ENCODE results near the gene PCBP3.

Gene PCBP3

DNA sequence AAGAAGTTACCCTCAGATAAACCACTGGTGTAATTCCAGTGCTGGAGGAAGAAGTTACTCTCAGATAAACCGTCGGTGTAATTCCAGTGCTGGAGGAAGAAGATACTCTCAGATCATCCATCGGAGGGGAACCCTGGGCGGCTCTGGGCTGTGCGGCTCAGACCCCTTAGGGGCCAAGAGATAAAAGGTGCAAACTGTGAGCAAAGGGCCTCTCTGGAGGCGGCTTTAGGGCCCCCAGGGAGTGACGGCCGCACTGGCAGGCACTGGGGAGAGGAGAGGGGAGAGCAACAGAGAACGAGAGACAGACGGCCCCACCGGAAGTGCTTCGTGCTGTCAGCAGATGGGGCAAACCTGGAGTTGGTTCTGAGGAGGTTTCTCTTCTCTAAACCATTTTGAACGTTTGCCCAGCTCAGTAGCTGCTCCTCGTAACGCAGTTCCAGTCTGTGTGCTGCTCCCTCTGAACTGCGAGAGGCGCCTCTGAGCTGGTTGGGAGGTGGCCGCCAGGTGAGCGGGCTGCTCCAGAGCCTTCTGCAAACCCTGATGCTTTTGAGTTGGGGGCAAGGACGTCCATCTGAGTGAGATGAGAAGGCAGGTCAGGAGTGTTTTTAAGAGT, 275.4 kb downstream of the PCBP3 start:
- no peak for DNase-seq

DNA sequence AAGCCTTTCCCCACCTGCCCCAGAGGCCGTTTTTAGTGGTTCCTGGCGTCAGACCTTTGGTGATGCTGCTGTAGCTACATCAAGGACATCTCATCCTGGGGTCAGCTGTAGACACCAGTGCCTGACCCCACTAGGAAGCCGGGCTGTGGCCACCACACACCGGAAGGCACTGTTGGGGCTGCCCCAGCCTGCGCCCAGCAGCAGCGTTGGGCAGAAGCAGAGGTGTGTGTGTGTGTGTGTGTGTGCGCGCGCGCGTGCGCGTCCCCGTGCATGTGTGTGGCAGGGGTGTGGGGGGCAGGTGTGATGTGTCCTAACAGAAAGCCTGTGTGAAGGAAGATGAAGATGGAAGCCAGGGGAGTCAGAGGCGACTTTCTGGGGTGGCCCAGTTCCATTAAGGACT, 276.1 kb downstream of the PCBP3 start:
- no peak for DNase-seq

DNA sequence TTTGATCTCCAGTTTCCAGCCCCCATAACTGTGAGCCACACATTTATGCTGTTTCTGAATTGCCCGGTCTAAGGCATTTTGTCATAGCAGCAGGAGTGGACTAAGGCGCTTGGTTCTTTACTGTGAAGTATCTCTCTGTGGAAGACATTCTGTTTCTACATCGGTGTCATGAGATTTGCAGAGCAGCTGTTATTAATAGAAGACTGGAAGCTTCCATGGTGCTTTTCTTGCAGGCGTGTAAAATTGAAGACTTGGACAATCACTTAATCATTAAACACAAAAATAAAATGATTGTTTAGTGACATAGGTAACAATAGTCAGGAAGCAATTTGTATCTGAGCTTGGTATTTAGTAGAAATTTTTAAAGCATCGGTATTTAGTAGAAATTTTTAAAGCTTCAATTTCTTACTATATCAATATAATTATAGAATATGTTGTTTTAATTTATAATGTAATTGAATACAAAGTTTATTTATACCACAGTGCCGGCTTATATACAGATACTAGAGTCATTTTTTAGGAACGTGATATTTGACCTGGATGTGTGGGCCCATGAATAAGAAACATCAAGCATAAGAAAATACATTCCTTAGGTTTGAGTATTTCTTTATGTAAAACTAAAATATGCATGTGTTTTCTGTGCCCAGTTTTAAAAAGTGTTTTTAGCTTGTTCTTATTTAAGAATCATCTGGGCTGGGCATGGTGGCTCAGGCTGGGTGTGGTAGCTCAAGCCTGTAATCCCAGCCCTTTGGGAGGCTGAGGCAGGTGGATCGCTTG, 277.5 kb downstream of the PCBP3 start:
- DNase-seq: no peak

DNA sequence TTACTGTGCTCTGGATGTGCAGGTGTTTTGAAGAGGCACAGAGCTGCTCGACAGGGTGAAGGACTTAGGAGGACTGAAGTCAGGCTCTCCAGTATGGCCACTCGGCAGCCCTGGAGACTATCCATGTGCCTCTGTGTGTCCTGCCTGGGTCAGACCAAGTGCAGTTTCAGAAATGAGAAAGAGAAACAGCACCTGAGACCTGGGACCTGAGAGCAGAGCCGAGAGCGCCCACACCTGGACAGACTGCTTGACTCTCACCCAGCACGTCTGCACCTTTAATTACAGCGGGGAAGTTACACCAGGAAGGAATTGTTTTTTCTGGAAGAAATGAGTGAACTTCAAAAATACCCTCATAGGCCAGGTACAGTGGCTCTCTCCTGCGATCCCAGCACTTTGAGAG, 278.4 kb downstream of the PCBP3 start:
- DNase-seq: no peak

DNA sequence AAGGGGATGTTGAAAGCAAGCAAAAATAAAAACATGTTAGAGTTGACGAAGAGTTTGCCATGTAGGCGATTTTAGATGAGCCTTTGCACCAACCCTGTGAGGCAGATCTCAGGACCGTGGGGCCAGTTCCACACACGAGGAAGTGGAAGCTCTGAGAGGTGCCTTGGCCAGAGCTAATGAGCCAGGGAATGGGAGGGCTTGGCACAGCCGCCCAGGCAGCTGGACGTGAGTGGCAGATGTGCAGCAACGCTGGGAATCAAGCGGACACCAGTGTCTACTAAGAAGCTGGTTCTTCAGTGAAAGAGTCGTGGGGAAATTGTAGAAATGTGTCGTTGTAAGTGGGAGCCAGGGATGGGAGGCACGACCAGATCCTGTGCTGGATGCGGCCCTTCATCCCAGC, 279.1 kb downstream of the PCBP3 start:
- DNase-seq: no peak

DNA sequence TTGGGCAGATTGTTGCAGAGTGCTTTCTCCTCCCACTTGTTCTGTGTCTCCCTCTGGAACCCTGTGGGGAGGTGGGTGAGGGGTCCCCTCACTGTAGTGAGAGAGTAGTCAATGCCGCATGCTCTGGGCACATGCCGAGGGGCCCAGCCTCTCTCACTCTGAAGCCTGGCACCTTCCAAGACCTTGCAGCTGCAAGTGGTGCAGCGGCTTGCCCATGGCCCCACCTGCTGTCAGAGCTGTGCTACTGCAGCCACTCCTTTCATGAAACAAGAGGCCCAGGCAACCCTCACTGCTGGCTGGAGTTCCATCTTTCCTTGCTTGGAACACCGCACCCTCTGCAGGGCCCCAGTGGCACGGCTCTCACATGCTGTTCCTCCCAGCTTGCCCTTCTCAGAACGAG, 279.6 kb downstream of the PCBP3 start:
- DNase-seq: peak; percentile 23

DNA sequence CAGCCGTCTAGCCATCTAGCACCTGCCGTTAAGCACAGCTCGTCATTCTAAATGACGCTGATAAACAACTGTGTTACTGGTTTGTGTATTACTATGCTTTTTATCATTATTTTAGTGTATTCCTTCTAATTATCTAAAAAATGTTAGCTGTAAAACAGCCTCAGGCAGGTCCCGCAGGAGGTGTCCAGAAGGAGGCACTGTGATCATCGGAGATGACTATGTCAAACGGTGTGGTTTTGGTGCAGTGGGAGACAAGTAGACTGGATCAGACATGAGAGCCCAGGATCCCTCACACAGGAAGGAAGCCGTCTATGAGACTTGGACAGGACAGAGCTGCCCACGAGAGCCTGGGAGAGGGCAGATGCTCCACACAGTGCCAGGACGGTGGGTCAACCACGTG, 282.8 kb downstream of the PCBP3 start:
- DNase-seq: no peak

DNA sequence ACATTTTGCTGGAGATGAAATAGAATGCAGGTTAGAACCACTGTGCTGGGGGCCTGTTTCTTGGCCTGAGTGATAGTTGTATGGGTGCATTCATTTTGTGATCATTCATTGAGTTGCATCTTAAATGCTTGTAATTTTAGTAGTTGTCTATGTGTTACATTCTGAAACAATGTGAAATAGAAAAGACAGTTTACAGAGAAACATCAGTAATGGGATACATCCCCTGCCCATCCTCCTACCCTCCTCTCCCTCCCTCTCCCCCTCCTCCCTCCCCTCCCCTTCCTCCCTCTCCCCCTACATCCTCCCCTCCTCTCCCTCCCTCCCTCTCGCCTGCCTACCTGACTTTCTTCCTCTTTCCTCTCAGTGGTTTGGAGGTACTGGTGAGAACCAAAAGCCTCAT, 283.5 kb downstream of the PCBP3 start:
- no peak for DNase-seq

DNA sequence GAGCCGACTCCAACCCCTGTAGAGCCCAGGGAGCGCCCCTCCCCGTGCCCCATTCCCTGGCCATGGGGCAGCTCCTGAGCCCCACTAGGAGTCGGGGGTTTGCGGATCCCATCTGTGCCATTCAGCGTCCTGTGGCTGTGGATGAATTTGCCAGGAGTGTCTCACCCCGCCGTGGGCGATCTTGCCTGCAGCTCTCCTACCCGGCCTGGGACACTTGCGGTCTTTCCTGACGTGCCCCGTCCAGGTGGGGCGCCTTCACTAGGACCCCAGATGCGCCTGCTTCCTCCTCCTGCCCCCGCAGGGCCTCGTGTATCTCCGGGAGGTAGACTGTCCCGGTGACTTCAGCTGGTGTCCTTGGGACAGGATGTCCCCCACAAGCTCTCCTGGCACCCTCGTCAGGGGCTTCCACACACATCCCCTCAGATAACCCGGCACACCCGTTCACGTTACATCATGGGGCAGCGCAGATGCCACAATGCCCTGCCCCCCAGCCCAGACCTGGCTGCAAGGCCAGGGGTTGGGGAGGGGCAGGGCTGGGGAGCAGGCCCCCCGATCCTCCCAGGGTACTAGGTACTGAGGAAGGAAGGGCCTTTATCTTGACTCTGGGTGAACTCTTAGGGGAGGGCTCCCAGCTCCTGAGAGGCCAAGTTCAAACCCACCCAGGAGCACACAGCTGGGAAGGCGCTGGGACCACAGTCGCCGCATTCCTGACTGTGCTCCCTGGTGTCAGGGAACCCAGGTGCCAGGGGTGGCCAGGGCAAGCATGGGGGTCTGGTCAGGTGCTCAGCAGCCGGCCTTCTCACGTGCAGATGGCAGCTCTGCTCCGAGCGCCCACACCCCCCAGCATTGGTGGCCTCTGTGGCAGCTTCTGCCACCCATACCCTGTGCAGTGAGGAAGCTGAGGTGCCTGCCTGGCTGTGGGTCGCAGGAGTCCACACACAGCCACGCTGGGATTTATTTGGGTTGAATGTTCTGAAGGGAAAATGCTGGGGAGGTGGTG, 284.6 kb downstream of the PCBP3 start:
- DNase-seq: no peak

DNA sequence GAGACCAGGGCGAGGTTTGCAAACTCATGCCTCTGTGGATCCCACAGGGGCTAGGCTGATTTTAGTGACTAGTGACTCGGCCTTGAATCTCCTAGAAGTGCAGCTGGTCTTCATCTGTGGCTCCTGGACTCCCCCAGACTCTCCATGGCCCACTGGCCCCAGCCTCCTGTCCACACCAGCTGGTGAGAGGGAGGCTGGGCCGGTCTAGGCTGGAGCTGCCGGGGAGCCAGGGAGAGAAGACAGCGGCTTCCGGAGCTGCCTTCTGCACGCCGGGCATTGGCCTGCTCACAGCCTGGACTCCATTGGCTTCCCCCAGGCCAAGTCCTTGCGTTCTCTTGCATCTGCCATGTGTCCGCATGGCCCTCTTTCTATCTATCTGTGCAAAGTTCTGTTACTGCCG, 285.9 kb downstream of the PCBP3 start:
- DNase-seq: no peak

DNA sequence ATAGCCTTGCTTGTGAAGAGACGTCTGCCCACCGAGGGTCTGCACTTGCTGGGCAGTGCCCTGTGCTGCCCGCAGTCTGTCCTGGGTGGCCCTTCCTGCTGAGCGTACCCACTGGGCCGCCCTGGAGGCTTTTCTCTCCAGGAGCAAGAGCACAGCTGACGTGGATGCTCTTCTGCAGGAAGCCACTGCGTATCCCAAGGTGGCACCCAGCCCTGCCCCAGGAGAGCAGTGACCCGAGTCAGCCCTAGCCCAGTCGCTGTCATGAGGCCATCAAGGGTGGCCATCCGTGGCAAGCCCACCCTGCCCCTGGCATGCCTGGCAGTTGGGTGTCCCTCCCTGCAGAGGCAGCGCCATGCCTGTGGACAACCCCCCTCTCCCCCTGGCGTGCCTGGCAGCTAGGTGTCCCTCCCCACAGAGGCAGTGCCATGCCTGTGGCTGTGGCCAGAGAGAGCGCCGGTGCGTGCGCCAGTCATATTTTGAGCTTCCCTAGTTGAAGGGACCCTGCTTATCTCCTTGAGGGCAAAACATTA, 286.8 kb downstream of the PCBP3 start:
- DNase-seq: no peak

DNA sequence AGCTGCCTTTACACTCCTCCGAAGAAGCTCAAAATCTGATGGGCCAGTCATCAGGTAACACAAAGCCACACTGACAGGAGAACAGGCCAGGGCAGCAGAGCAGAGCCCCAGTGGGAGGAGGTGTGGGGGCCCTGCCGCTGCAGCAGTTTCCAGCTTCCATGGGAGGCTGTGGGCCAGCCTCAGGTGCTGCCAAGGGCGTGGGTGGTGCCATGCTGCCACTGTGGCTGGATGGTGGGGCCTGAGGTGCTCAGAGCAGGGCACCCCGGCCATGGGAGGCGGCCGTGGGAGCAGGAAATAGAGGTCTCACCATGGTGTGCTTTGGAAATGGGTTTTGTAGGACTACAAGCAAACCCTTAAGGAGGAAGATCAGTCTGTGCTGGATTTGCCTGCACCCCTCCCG, 287.3 kb downstream of the PCBP3 start:
- DNase-seq: no peak

DNA sequence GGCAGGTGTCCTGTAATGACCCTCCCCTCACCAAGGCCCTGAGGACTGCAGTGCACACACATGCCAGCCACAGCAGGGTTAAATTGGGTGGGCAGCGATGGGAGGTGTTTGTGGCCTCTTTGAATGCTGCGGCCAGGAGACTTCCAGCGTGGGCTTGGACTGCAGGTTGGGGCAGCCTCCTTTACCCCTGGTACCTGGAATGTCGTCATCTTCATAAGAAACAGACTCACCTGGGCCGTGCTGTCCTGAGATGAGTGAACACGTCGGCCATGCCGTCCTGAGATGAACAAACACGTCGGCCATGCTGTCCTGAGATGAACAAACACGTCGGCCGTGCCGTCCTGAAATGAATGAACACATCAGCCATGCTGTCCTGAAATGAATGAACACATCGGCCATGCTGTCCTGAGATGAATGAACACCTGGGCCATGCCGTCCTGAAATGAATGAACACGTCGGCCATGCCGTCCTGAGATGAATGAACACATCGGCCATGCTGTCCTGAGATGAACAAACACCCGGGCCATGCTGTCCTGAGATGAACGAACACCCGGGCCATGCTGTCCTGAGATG, 288.0 kb downstream of the PCBP3 start:
- DNase-seq: peak; percentile 38

DNA sequence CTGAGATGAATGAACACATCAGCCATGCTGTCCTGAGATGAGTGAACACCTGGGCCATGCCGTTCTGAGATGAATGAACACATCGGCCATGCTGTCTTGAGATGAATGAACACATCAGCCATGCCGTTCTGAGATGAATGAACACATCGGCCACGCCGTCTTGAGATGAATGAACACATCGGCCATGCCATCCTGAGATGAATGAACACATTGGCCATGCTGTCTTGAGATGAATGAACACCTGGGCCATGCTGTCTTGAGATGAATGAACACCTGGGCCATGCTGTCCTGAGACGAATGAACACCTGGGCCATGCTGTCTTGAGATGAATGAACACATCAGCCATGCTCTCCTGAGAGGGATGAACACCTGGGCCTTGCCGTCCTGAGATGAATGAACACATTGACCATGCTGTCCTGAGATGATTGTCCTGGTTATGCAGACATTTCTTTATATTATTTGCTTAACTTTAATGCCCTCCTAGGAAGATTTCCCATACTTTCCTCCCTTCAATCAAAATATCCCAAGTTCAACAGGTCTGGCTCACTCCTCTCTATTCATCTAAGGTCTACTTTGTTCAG, 289.5 kb downstream of the PCBP3 start:
- peak; percentile 50 for DNase-seq

DNA sequence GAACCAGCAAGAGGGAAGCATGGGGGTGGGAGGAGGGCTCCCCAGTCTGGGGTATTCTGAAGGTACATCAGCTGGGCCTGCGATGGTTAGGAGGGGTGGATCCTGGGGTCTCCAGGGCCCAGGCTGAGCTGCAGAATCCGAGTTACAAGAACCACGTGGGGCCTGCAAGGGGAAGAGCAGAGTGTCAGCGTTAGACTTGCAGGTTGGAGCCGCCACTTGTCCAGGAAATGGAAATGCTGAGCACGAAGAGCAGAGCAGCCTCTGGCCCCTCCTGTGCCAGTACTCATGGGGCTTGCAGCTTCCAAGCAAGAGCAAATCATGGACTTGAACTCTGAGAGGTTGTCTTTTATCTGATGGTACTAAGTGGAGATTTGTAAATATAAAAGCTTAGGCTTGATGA, 290.6 kb downstream of the PCBP3 start:
- no peak for DNase-seq

DNA sequence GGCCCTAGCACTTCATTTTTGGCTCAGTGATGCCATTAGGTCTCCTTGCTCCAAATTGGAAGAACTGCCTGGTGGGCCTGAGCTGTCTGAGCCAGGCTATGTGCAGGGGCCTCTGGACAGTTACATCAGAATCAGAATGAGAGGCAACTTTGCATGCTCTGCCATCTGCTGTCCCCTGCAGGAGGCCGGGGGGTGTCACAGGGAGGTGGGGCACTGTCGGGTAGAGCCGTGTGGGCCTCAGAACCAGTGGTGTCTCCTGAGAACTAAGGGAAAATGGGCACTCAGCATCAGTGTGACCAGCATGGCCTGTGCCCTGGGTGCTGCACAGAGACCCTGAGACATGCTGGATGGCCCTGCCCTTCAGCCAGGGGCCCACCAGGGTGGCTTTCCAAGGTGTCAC, 291.0 kb downstream of the PCBP3 start:
- no peak for DNase-seq

DNA sequence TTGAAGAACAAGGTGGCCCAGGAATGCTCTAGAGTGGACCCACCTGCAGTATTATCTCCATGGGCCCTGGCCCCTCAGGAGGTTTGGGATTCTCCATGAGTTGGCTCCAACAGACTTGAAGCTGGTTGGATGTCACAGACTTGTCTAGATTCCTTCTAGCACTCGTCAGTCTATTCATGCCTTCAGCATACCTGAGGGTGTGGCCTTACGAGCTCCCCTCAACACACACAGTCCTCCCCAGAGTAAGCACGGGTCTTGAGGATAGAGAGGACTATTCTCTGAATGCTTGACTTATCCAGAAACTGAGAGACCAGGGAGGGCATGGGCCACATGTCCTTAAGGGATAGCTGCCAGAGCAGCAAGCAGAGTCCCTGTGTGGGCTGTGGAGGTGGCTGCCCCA, 292.1 kb downstream of the PCBP3 start:
- DNase-seq: no peak

DNA sequence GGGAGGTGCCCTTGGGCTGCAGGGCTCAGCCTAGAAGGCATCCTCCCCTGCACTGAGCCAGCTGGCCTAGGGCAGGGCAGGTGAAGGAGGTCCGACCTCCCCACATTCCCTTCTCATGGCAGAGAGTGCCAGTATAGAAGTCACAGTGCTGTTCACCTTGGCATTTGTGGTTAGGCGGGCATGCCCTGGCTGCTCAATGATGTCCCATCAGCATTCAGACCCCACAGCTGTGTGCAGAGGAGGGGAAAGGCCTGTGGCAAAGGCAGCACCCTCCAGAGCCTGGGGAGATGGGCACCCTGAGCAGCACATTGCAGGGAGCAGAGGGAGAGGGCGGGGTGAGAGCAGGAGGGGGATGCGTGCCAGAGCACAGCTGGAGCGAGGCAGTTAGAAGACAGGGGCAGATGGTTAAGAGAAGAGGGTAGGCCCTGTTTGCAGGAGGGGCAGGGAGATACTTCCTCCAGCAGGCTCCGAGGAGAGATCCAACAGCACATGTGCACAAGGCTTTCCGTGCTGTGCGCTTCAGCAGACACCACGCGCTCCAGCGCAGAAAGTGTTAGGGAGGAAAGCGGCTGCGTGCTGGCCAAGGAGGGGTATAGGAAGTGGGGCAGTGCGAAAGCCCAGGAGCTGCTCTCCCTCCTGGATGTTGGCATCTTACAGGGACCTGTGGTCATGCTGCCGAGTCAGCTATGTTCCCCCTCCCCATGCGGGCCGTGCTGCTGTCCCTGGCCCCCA, 294.4 kb downstream of the PCBP3 start:
- DNase-seq: no peak

DNA sequence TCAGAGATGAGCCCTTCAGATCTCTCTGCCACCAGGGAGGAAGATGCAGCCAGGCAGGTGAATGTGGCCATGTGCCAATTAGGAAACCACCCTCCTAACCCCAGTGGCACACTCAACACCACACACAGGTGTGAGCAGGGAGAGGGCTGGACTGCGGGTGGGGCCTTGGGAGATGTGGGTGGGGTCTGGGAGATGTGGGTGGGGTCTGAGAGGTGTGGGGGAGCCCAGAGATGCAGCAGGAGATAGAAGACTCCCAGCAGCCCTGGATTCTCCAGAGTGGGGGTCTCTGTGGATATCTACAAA, 294.9 kb downstream of the PCBP3 start:
- DNase-seq: no peak

DNA sequence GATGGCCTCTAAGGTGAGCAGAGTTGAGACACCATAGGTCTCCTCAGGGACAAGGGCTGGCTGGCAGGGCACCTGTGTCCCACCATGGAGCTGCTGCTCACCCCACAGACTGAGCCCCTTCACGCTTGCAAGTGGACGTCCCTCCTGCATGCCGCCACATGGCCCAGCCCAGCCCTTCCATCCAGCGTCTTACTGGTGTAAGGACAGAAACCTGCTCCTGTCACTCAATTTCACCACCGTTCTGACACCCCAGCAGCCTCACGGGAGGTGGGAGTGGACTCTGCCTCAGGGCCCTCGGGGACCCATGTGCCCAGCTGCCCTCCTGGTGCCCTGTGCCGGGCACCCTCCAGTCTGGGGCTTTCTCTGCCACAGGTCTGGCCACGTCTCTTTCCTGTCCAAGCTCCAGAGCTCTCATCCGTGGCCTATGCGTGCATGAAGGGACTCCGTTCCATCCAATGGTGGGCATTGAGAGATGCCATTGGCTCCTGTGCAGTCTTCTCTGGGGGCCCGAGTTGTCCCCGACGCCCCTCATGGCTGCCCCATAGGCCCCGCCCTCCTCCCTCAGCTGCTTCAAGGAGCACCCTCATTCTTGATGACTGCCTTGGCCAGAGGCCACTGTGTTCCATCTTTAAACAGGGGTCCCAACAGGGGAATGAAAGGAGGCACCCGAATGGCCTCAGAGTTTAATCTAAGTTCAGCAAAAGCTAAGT, 295.4 kb downstream of the PCBP3 start:
- DNase-seq: no peak

DNA sequence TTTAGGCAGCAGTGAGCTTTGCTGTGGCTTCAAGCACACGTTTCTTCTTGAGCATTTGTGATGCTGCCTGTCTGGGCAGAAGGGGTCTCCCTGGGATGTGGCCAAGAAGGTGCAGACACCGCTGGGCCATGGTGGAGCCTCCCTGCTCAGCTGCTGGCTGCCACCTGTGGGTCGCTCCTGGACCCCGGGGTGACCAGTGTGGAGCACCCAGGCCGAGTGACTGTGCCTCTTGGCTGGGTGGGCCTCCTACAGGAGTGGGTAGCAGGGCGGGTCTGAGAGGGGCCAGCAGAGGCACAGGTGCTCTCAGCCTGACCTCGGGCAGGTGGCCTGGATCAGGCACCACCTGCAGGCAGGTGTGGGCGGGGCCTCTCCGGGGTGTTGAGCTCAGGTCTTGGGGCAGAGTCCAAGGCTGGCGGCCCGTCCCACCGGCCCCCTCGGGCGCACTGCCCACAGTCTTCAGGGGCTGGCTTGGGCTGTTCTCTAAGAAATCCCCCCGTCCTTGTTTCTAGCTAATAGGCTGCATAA, 296.1 kb downstream of the PCBP3 start:
- no peak for DNase-seq
